IMR-90 (cell line): Measurements from ENCODE around the gene CD46.

Source experiments
- CEBPB ChIP-seq: IDR thresholded peaks from 2 replicates; pipeline ENCODE4 v1.6.1; 2012; ENCODE audit warnings: low read depth, low read length, improper control_type of control experiment
- CTCF ChIP-seq: conservative IDR thresholded peaks from 2 replicates; pipeline ENCODE4 v1.5.1; 2012; ENCODE audit warnings: mild to moderate bottlenecking, low read depth, low read length, improper control_type of control experiment
- FOS ChIP-seq: fragments of 150-350 bp; IDR thresholded peaks from 2 replicates; pipeline ENCODE4 v1.6.1; 2016; ENCODE audit warnings: low read depth, low read length
- MAZ ChIP-seq: IDR thresholded peaks from 2 replicates; pipeline ENCODE4 v1.6.1; 2012; ENCODE audit warnings: low read depth, mild to moderate bottlenecking, low read length, improper control_type of control experiment, moderate library complexity, borderline replicate concordance
- MXI1 ChIP-seq: IDR thresholded peaks from 2 replicates; pipeline ENCODE4 v1.6.1; 2012; ENCODE audit warnings: low read depth, mild to moderate bottlenecking, low read length, moderate library complexity, borderline replicate concordance
- NFE2L2 ChIP-seq: fragments of 150-350 bp; IDR thresholded peaks from 2 replicates; pipeline ENCODE4 v1.6.1; 2016; ENCODE audit warnings: low read depth, mild to moderate bottlenecking, low read length
- POLR2A ChIP-seq: IDR thresholded peaks from 2 replicates; pipeline ENCODE4 v1.6.1; 2012; ENCODE audit warnings: mild to moderate bottlenecking, low read depth, low read length
- RAD21 ChIP-seq: IDR thresholded peaks from 2 replicates; pipeline ENCODE4 v1.6.1; 2012; ENCODE audit warnings: low read length, improper control_type of control experiment
- RFX5 ChIP-seq: IDR thresholded peaks from 2 replicates; pipeline ENCODE4 v1.8.0; 2012; ENCODE audit warnings: low read depth, mild to moderate bottlenecking, low read length, moderate library complexity
- SMC3 ChIP-seq: fragments of 150-350 bp; IDR thresholded peaks from 2 replicates; pipeline ENCODE4 v1.6.1; 2016; ENCODE audit warnings: low read depth, mild to moderate bottlenecking, antibody characterized with exemption, low read length, moderate library complexity
- TF ChIP-seq, protein P1 (sequence below): fragments of 150-350 bp; IDR thresholded peaks from 2 replicates; pipeline ENCODE4 v1.6.1; 2016; ENCODE audit warnings: low read depth, mild to moderate bottlenecking, low read length, moderate library complexity, borderline replicate concordance

- no peak for TF ChIP-seq RFX5
- no peak for TF ChIP-seq CTCF
- TF ChIP-seq RAD21, result no peak
- TF ChIP-seq POLR2A, result no peak
- no peak for TF ChIP-seq CEBPB
- TF ChIP-seq MAZ, result no peak
- TF ChIP-seq MXI1, result no peak
- TF ChIP-seq FOS, result no peak
- no peak for TF ChIP-seq SMC3
- TF ChIP-seq NFE2L2, result no peak
- TF ChIP-seq, protein P1, sequence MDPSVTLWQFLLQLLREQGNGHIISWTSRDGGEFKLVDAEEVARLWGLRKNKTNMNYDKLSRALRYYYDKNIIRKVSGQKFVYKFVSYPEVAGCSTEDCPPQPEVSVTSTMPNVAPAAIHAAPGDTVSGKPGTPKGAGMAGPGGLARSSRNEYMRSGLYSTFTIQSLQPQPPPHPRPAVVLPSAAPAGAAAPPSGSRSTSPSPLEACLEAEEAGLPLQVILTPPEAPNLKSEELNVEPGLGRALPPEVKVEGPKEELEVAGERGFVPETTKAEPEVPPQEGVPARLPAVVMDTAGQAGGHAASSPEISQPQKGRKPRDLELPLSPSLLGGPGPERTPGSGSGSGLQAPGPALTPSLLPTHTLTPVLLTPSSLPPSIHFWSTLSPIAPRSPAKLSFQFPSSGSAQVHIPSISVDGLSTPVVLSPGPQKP, result no peak
Observed at GRCh38 chr1:207840380-207840779, 88.5 kb downstream of the CD46 start.
